Spleen (tissue), 11 donors: ENCODE results near the gene HOXD12. TPM values are rescaled to one million over a fixed set of nuclear protein-coding genes. Genes with fewer than 3 reads are reported as not detected.

Source experiments
- DNase-seq: peaks from one replicate; pipeline ENCODE4 v3.0.0-alpha.2; 2020
- H3K27ac ChIP-seq, 8 donors: fragments of 200-600 bp; sonication (generic) in 7 of 8; 1 replicate in 4 of 8; 2 replicates in 4 of 8; pipeline versions ENCODE4 v1.5.0 to v1.8.0; 2016 to 2021; ENCODE audit warnings: inconsistent platforms in 4 of 8, mild to moderate bottlenecking in 4 of 8, moderate library complexity in 1 of 8
- H3K27me3 ChIP-seq, 7 donors: fragments of 200-600 bp; sonication (generic) in 6 of 7; replicated peaks in 1 of 7; 1 replicate in 4 of 7; 2 replicates in 3 of 7; pipeline versions ENCODE4 v1.5.0 to v1.8.0; 2016 to 2021; ENCODE audit warnings: inconsistent platforms in 3 of 7, mild to moderate bottlenecking in 1 of 7
- H3K36me3 ChIP-seq, 6 donors: fragments of 200-600 bp; sonication (generic) in 5 of 6; 1 replicate in 4 of 6; 2 replicates in 2 of 6; pipeline versions ENCODE4 v1.5.0 to v1.8.0; 2016 to 2021; ENCODE audit warnings: inconsistent platforms in 2 of 6
- H3K4me1 ChIP-seq, 6 donors: fragments of 200-600 bp; sonication (generic) in 5 of 6; 1 replicate in 3 of 6; 2 replicates in 3 of 6; pipeline versions ENCODE4 v1.5.0 to v1.8.0; 2016 to 2021; ENCODE audit warnings: inconsistent platforms in 3 of 6
- H3K4me3 ChIP-seq, 8 donors: fragments of 200-600 bp; sonication (generic) in 7 of 8; 1 replicate in 4 of 8; 2 replicates in 4 of 8; pipeline versions ENCODE4 v1.5.0 to v1.8.0; 2016 to 2021; ENCODE audit warnings: inconsistent platforms in 4 of 8, mild to moderate bottlenecking in 4 of 8, moderate library complexity in 2 of 8
- H3K9me3 ChIP-seq, 8 donors: fragments of 200-600 bp; sonication (generic) in 7 of 8; 1 replicate in 4 of 8; 2 replicates in 4 of 8; pipeline versions ENCODE4 v1.5.0 to v1.8.0; 2016 to 2021; ENCODE audit warnings: inconsistent platforms in 4 of 8
- CTCF ChIP-seq, 11 experiments: fragments of 200-600 bp in 7 of 11; fragments of 450-650 bp in 4 of 11; sonication (generic) in 4 of 11; IDR thresholded peaks in 8 of 11; conservative IDR thresholded peaks in 3 of 11; 1 replicate in 7 of 11; 2 replicates in 4 of 11; pipeline versions ENCODE4 v1.4.0 to v1.8.0; 2016 to 2021; ENCODE audit warnings: antibody characterized with exemption in 11 of 11, inconsistent platforms in 4 of 11, mild to moderate bottlenecking in 1 of 11
- POLR2A ChIP-seq, 3 donors: fragments of 450-650 bp; IDR thresholded peaks; one replicate each; pipeline ENCODE4 v1.5.1; 2017; ENCODE audit warnings: antibody characterized with exemption in 3 of 3, mild to moderate bottlenecking in 1 of 3
- POLR2AphosphoS5 ChIP-seq, 3 donors: sonication (generic); formaldehyde crosslinking; IDR thresholded peaks; one replicate each; pipeline ENCODE4 v1.5.1; 2017; ENCODE audit warnings: antibody characterized with exemption in 3 of 3
- WGBS, 5 donors: extraction: QIAGEN DNeasy Blood & Tissue Kit in 3 of 5; methylation state at CpG; one replicate each; pipeline versions ENCODE4 v1.1.5 to v1.1.7; 2013 to 2018; 5-methylcytosine and 5-hydroxymethylcytosine counted together
- intact Hi-C: fragments of 100-400 bp; cut with DNase I; formaldehyde crosslinking; loops from one replicate; pipeline ENCODE4 v1.15.0; 2023; ENCODE audit warnings: low total_unique reads
- polyA plus RNA-seq, 3 donors: library from polyadenylated mRNA; stranded (reverse); fragments of 200-250 nt; gene quantifications; one replicate each; pipeline ENCODE4 v1.2.1, GENCODE V29; 2013
- total RNA-seq, 7 donors: library from RNA; depleted of rRNA in 3 of 7; stranded (reverse); fragments of >200 nt in 3 of 7; fragmentation: NEBNext Ultra II Directional in 4 of 7; extraction: Animal tissue kit (Norgen Biotek cat#: 25700) in 4 of 7; gene quantifications; one replicate each; pipeline versions ENCODE4 v1.1.0 to v1.2.1, GENCODE V29; 2016 to 2021
- donor health status: healthy with polysubstance abuse.
- donor health status: DM: no; HTN: no; CAD: no; lungs with moderate emphysema.
- donor health status: DM: no; HTN: no; CAD: no.
- donor health status: Bipolar disorder and iron deficiency.
- donor health status: healthy.
- donor health status: DM: no; HTN: no; CAD: no.
- donor health status: DM: yes; HTN: yes; CAD: no.

Gene HOXD12
- total and polyA plus RNA-seq, 10 donors: not detected

GRCh38 chr2:176102309-176102866 lies 2.8 kb downstream of the HOXD12 start:
- no peaks in the 10 kb centered on the region for H3K36me3 ChIP-seq
- WGBS, 5 donors: 8 to 21% (median 14%) methylated on average over 6 to 7 of the region's 7 CpGs
- H3K4me1 ChIP-seq: peaks cover 16 to 69% (median 48%) of the 10 kb centered on the region in 6 donors
- TF ChIP-seq POLR2A (IDR thresholded peaks at IDR 0.05) (no peak), CTCF (IDR thresholded peaks at IDR 0.05 in 8 of 11, conservative IDR thresholded peaks at IDR 0.05 in 3 of 11) (no peak), POLR2AphosphoS5 (IDR thresholded peaks at IDR 0.05) (no peak)
- DNase-seq: no peak
- H3K27me3 ChIP-seq: peaks cover 26 to 100% (median 100%) of the 10 kb centered on the region in 7 donors
- no peak overlapping the region for H3K4me3 ChIP-seq
- intact Hi-C loops: loop anchor here (5.0 kb wide), 1 partner anchor 415 kb away; no protein-coding TSS in a partner anchor
- no peak overlapping the region for H3K27ac ChIP-seq
- H3K9me3 ChIP-seq: peaks cover 0 to 10% (median 0%) of the 10 kb centered on the region in 8 donors

- peaks cover 20 to 100% (median 99%) of the 10 kb centered on the region in 7 donors for H3K27me3 ChIP-seq
- no peak overlapping the region for H3K4me3 ChIP-seq
- no peak overlapping the region for H3K27ac ChIP-seq
- intact Hi-C loops: loop anchor here (5.0 kb wide), 1 partner anchor 416 kb away; no protein-coding TSS in a partner anchor
- peaks cover 15 to 67% (median 43%) of the 10 kb centered on the region in 6 donors for H3K4me1 ChIP-seq
- H3K36me3 ChIP-seq: no peaks in the 10 kb centered on the region
- TF ChIP-seq POLR2A (IDR thresholded peaks at IDR 0.05): no peak
- TF ChIP-seq POLR2AphosphoS5 (IDR thresholded peaks at IDR 0.05): no peak
- TF ChIP-seq CTCF (IDR thresholded peaks at IDR 0.05 in 8 of 11, conservative IDR thresholded peaks at IDR 0.05 in 3 of 11): no peak
- H3K9me3 ChIP-seq: peaks cover 0 to 10% (median 0%) of the 10 kb centered on the region in 8 donors
- DNase-seq: no peak
- 21 to 28% (median 24%) methylated on average over 7 of the region's 7 CpGs for WGBS, 5 donors
Observed at GRCh38 chr2:176103194-176103593, 3.6 kb downstream of the HOXD12 start.

- WGBS, 5 donors: 5 to 10% (median 6%) methylated on average over 17 of the region's 17 CpGs
- no peak for TF ChIP-seq CTCF (IDR thresholded peaks at IDR 0.05 in 8 of 11, conservative IDR thresholded peaks at IDR 0.05 in 3 of 11)
- TF ChIP-seq POLR2A (IDR thresholded peaks at IDR 0.05): no peak
- TF ChIP-seq POLR2AphosphoS5 (IDR thresholded peaks at IDR 0.05): no peak
- Histone ChIP-seq H3K36me3 (no peaks in the 10 kb centered on the region), H3K4me3 (peak overlapping the region in 1 of 8 donors; percentile 30), H3K4me1 (peaks cover 15 to 68% (median 41%) of the 10 kb centered on the region in 6 donors), H3K9me3 (peaks cover 0 to 10% (median 0%) of the 10 kb centered on the region in 8 donors), H3K27me3 (peaks cover 20 to 100% (median 99%) of the 10 kb centered on the region in 7 donors), H3K27ac (no peak overlapping the region)
- intact Hi-C loops: loop anchor here (5.0 kb wide), 1 partner anchor 417 kb away; no protein-coding TSS in a partner anchor
- DNase-seq: no peak
Observed at GRCh38 chr2:176103742-176104315, 4.2 kb downstream of the HOXD12 start.
